Activated CD8-positive, alpha-beta memory T cell treated with anti-CD3 and anti-CD28 coated beads for 4 hours (primary cell): Measurements from ENCODE around the gene NEU4.
A peak's percentile ranks its signal among the peaks of the same experiment; 100 is the strongest.
"Not testable (repeated sequence)": the region's sequence is repeated elsewhere in the genome, so short reads cannot be mapped to it uniquely, and the experiment has no call there.

Source experiments
- DNase-seq, 2 donors: peaks; one replicate each; pipeline ENCODE4 v3.0.0-alpha.2; 2020; ENCODE audit warnings: low read depth in 2 of 2

Gene NEU4, protein sequence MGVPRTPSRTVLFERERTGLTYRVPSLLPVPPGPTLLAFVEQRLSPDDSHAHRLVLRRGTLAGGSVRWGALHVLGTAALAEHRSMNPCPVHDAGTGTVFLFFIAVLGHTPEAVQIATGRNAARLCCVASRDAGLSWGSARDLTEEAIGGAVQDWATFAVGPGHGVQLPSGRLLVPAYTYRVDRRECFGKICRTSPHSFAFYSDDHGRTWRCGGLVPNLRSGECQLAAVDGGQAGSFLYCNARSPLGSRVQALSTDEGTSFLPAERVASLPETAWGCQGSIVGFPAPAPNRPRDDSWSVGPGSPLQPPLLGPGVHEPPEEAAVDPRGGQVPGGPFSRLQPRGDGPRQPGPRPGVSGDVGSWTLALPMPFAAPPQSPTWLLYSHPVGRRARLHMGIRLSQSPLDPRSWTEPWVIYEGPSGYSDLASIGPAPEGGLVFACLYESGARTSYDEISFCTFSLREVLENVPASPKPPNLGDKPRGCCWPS

DNA sequence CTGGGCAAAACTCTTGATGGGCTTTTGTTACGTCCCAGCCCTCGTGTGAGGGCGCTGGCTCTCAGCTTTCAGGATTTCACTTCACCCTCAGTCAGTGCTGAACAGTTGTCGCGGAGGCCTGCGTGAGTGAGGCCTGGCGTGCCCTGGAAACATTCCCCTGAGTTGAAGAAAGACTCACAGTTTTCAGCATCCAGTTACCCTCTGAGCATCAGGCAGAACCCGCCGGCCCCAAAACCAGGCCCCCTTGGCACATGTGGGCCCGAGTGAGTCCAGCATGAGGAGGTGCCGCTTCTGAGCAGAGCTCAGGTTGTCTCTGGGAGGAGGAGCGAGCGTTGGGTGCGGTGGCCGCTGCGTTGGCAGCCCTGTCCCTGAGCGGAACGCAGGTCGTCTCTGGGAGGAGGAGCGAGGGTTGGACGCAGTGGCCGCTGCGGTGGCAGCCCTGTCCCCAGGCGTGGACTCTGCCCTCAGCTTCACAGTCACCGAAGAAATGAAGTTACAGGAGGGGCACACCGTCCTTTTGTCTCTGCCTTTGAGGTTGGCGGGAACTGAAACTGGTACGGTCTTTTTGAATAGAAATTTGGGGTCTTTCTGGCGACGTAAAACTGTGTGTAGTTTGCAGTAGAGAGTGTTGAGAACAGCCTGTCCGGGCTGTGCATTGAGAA is at the start of gene NEU4:
TSS of gene NEU4 (plus strand) at position 473 of the 662 bp plus-strand sequence. CDS start 5,292 bp downstream, outside the sequence.
- no peak for DNase-seq

DNA sequence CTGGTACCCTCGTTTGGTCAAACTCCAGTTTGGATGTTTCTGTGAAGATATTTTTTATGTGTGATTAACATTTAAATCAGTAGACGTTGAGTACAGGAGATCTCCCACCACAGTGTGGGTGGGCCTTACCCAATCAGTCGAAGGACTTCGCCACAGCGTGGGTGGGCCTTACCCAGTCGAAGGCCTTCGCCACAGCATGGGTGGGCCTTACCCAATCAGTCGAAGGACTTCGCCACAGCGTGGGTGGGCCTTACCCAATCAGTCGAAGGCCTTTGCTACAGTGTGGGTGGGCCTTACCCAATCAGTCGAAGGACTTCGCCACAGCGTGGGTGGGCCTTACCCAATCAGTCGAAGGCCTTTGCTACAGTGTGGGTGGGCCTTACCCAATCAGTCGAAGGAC is 49.1 kb upstream of the NEU4 start:
- DNase-seq = not testable (repeated sequence)

DNA sequence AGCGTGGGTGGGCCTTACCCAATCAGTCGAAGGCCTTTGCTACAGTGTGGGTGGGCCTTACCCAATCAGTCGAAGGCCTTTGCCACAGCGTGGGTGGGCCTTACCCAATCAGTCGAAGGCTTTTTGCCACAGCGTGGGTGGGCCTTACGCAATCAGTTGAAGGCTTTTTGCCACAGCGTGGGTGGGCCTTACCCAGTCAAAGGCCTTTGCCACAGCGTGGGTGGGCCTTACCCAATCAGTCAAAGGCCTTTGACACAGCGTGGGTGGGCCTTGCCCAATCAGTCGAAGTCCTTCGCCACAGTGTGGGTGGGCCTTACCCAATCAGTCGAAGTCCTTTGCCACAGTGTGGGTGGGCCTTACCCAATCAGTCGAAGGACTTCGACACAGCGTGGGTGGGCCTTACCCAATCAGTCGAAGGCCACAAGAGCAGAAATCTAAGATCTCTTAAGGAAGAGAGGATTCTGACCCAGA is 48.7 kb upstream of the NEU4 start:
- DNase-seq = no peak

DNA sequence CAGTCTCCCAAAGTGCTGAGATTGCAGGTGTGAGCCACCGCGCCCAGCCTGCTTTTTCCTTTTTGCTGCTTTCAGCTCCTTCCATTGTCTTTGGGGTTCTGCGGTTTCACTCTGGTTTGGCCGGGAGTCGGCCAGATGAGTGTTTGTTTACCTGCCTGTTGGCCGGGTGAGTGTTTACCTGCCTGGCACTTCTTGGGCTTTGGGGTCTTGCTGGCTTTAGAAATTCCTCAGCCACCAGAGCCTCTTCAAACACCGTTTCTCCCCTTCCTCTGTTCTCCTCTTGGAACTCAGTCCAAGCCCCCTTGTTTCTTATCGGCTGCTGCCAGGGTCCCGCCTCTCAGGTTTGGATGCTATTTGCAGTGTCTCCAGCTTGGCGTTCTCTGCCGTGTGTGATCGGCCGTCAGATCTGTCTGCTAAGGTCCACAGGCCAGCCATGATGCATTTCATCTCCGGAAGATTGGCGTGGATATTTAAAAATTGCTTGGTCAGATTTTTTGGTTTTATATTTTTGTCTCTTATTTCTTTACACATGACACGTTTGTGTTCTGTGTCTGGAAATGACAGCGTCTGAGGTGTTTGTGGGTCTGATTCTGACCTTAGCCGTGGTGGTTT is 46.6 kb upstream of the NEU4 start:
- no peak for DNase-seq

DNA sequence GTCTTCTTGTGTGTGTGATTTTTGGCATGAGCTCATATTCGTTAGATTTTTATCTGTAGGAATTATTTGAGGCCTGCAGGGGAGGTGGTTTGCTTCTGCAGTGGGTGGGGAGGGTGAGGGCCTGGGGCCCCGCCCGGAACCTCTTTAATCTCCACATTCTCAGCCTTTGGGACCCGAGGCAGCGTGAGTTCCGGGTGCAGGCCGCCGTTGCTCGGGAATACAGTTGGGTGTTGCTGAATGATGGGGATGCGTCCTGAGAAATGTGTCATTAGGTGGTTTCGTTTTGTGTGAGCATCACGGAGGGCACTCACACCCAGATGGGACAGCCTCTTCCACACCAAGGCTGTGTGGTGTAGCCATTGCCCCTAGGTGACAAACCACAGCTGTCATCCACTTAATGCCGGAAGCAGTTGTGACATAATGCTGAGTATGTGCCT is 46.0 kb upstream of the NEU4 start:
- peak; percentile 58 to 63 for DNase-seq

DNA sequence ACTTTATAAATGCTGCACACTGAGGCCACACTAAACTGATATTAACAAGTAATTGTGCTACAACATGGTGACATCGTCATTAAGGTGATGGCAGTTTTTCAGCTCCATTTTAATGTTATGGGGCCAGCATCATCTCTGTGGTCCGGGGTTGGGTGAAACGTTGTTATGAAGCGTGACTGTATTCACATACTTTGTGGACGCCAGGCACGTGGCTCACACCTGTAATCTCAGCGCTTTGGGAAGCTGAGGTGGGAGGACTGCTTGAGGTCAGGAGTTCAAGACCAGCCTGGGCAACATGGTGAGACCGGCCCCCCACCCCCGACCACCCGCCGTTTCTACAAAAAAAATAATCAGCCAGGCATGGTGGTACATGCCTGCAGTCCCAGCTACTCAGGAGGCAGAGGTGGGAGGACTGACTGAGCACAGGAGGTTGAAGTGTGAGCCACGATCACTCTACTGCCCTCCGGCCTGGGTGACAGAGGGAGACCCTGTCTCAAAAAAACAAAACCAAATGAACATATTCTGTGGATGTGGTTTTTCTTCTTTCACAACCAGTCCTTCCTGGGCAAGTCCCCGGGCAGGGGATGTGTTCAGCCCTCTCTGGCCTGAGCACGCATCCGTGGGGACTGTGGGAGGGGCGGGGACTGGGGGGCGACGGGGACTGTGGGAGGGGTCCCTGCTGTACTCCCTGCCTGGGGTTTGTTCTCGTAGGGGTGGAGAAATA is 45.3 kb upstream of the NEU4 start:
- DNase-seq = no peak

DNA sequence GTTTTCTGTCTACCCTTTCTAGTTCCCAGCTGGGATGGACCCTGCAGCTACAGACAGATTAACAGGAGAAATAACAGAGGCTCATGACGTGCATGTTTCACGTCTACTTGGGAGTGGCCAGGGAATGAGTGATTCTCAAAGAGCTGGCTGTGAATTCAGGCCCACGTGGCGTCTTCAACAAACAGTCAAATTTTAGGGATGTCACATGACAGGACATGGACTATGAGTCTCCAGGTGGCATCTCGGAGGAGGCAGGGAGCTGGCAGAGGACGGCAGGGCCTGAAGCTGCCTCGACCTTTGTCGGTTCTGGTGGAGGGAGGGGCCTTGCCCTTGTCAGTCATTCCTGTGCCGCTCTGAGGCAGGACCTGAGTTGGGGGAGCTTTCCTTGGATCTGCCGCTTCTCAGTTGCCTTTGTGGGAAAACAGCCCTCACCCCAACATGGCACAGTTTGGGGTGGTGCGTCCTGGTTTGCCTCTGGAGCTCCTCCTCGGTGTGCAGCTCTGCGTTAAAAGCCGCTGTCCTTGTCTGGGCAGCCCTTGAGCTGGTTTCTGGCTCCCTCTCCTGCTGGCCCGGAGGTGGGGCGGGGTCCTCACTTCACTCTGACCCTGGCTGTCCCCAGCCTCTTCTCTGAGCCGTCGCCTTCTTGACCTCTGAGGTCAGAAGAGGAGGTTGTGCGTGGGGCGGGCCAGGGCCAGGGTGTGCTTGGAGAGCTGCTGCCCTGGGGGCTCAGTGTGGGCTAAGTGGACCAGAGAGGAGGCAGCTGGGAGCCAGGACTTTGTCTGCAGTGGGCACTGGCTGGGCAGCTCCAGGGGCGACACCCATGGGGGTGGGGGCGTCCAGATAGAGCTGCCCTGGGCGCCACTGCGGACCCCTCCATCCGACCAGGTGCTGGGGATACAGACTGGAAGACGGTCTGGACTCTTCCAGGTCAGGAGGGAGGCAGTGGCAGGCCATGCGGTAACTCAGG is 44.4 kb upstream of the NEU4 start:
- no peak for DNase-seq

DNA sequence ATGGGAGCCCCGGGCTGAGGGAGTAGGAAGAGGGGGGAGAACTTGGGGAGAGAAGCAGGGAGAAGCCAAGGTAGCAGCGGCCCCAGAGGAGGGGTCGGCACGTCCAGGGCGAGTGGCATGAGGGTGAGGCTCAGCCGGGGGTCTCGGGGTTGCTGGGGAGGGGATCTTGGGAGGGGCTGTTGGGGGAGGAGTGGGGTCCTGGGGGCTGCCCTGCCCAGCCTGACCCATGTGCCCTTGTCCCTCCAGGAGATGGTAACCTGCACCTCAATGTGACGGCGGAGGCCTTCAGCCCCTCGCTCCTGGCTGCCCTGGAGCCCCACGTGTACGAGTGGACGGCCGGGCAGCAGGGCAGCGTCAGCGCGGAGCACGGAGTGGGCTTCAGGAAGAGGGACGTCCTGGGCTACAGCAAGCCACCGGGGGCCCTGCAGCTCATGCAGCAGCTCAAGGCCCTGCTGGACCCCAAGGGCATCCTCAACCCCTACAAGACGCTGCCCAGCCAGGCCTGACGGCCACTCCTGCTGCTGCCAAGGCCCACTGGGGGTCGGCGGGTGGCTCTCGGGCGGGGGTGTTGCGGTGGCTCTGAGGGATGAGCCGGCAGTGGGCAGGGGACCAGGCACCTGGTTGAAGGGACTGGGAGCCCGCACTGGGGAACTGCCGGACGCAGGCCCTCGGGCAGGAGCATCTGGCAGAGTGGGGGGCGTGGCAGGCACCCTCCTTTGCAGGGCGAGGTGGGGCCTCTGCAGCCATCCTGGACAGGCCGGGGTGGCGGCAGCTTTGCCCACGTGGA is 41.3 kb upstream of the NEU4 start:
- no peak for DNase-seq

DNA sequence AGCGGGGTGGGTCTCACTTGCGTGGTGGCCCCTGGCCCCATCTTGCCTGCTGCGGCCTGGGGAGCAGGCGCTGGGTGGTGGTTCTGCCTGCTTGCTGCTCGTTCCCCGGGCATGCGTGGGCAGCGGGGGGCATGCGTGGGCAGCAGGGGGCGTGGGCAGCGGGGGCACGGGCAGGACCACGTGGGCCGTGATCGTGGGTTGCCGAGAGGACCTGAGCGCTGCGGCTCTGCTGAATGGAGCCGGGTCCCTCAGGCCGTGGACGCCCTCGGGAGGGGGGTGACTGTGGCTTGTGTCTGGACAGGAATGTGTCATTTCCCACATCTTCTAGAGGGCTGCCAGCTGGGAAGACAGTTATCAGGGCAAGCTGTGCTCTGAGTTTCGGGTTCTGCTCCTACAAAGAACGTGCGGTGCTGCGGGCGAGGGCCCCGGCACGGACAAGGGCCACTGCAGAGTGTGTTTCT is 40.7 kb upstream of the NEU4 start:
- DNase-seq = no peak

DNA sequence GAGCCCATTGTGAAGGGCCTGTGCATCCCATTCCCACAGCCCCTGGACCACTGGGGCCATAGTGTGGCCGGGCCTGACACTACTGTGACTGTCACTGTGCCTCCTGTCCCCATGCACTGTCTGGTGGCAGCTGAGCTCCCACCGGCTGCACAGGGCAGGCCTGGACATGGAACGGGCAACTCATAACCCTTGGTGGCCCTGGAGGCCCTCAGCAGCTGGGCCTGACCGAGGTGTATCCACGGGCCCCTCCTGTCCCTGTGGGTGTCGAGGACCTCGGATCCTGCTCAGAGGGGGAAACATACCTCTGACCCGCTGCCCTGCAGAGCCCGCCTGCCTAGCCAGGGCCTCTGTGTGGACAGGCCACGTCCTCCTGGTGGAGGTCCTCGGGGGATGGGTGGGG is 40.1 kb upstream of the NEU4 start:
- DNase-seq = no peak

DNA sequence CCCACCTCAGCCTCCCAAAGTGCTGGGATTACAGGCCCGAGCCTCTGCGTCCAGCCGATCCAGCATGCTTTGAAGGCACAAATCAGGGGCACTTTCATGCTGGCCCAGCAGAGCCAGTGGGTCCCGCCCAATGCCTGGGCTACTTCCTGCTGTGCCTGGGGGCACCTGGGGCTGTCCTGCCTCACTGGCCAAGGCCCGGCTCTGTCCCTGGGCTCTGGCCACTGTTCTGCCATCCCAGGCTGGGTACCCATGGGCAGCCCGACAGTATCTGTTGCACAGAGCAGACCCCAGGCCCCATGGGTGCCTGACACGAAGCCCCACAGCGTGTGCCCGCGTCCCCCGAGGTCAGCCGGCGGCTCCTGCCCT is 39.2 kb upstream of the NEU4 start:
- no peak for DNase-seq

DNA sequence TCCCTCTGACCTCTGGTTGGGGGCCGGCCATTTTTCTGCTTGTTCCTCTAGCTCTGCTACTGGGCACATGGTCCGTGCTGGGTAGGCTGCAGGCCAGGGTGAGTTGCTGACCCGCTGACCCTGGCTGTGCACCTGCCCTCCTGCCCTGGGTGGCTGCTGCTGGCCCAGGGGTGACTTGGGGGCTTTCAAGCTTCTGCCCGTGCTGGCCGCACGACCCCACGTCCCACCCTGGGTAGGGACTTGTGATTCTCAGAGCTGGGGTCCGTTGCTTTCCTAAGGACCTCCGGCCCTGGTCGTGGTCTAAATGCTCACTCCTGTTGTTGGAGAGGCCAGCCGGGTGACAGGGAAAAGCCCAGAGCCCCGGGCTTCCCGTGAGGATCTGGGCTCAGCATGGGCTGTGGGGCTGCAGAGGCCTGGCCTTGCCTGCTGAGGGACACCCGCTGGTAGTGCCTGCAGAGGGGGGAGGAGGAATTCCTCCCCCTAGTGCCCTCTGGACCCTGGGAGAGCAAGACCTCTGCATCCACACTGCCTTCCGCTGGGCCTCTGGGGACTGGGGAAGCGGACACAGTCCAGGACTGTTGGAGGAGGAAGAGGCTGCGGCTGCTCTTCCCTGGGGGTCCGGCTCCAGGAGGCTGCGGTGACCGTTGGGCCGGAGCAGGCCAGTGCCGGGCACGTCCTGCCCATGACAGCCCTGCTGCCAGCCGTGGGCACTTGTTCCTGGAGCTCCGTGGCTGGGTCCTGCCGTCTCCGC is 38.6 kb upstream of the NEU4 start:
- no peak for DNase-seq

DNA sequence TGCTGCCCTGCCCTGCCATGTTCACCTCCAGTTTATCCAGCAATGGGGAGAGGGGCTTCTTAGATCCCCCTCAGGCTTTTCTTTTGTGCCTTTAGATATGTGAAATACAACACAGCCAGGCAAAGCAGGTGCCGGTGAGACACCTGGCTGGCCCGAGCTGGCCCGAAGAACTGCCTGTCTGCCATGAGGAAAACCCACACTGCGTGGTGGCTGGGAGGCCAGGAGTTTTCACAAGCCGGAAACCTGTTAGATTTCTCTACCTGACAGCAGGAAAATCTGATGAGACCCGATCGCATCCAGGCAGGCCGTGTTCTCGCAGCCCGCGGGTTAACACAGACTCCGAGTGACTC is 38.1 kb upstream of the NEU4 start:
- no peak for DNase-seq

DNA sequence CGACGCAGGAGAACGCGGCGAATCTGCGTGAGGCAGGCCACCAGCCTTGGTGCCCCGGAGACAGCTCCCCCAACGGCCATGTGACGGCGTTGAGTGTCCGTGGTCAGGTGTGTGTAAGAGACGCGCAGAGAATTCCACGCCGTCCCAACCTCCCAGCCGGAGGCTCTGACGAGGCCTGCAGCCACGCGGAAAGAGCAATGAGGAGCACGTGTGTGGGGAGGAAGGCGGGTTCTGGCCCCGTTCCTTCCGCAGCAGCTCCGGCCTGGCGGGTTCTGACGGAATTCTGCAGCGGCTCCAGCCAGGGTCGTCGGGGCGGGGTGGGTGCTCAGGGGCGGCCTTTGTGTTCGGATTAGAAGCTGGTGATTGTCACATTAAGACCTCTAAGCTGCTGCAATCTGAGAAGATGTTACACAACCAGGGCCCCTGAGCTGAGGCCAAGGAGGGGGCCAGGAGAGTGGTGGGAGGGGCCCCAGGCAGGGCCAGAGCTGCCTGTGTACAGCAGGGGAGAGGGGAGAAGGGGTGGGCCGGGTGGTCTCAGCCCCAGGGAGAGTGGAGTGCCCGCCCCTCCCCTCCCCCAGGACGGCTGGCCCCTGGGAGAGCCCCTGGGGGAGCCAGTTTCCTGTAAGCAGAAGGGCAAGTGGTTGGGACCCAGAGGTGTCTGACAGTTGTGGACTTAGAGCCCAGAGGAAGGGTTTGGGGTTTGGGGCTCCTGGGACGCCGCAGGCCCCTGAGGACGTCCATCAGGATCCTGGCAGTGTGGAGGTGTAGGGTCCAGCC is 37.5 kb upstream of the NEU4 start:
- no peak for DNase-seq

DNA sequence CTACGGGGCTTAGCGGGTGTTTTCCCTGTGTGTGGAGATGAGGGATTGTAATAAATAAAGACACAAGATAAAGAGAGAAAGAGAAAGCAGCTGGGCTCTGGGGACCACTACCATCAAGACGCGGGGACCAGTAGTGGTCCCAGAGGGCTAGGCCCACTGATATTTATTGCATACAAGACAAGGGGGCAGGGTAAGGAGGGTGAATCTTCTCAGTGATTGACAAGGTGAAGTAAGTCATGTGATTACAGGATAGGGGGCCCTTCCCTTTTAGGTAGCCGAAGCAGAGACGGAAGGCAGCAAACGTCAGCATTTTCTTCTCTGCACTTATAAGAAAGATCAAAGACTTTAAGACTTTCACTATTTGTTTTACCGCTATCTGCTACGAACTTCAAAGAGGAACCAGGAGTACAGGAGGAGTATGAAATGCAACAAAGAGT is 36.9 kb upstream of the NEU4 start:
- no peak for DNase-seq

DNA sequence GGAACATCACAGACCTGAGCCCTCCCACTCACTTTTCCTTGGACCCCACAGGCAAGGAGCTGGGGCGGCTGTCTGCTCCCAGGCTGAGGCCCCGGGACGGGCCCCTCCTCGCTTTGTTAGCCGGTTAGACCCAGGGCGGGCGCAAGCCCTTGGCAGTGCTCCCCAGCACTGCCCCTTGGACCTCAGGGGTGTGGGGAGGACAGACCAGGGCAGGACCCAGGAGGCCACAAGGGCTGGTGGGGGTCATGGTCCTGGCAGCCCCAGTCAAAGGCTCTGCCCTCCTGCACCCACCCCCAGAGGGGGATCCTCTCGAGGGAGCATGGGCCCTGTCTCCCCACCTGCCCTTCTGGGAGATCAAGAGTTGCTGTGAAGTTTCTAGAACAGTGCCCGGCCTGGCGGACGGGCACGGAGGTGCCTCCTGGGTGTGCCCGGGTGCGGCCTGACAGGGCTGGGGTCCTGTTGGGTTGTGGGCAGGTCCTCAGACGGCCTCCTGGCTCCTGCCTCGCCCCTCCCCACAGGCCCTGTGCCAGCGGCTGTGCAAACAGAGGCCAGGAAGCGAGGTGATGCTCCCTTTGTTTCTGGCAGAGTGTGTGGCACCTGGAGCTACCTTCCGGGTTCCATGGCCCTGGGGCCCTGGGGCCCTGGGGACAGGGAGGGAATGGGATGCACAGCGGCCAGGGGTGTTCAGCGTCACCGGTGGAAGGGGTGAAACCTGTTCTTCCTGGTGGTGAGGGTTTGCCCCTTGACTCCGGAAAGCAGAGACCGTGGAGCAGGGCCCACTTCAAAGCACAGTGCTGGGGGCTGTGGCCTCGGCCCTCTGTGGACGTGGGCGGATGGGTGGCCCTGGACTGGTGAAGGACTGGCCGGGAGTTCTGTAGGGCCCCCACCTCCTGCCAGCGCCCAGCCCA is 35.2 kb upstream of the NEU4 start:
- DNase-seq = no peak
